H9 (cell line): ENCODE results near the gene MPZL3. TPM values are rescaled to one million over a fixed set of nuclear protein-coding genes. Genes with fewer than 3 reads are reported as not detected.

ENCODE experiments used
- DNase-seq: peaks from one replicate; pipeline ENCODE4 v3.0.0-alpha.2; 2017
- H2AFZ ChIP-seq: one replicate; pipeline ENCODE4 v1.6.1; 2013; ENCODE audit warnings: mild to moderate bottlenecking, low read length, control low read depth, moderate library complexity
- H2AK5ac ChIP-seq: 2 replicates; pipeline ENCODE4 v1.6.1; 2013; ENCODE audit warnings: low read length, control low read depth, mixed read lengths; ENCODE audit not compliant: insufficient read length
- H2BK120ac ChIP-seq: one replicate; pipeline ENCODE4 v1.6.1; 2013; ENCODE audit warnings: low read depth, mild to moderate bottlenecking, low read length, control low read depth, inconsistent platforms; ENCODE audit not compliant: poor library complexity, severe bottlenecking
- H2BK12ac ChIP-seq: 2 replicates; pipeline ENCODE4 v1.6.1; 2013; ENCODE audit warnings: low read length, control low read depth, mixed read lengths, low read depth; ENCODE audit not compliant: insufficient read length
- H2BK15ac ChIP-seq: 2 replicates; pipeline ENCODE4 v1.6.1; 2013; ENCODE audit warnings: low read depth, low read length, control low read depth
- H2BK20ac ChIP-seq: one replicate; pipeline ENCODE4 v1.6.1; 2013; ENCODE audit warnings: low read depth, mild to moderate bottlenecking, low read length, control low read depth, inconsistent platforms; ENCODE audit not compliant: poor library complexity, severe bottlenecking
- H2BK5ac ChIP-seq: 2 replicates; pipeline ENCODE4 v1.6.1; 2013; ENCODE audit warnings: low read length, control low read depth, mixed read lengths; ENCODE audit not compliant: insufficient read length
- H3K14ac ChIP-seq: 2 replicates; pipeline ENCODE4 v1.6.1; 2013; ENCODE audit warnings: low read length, control low read depth; ENCODE audit not compliant: insufficient read depth
- H3K18ac ChIP-seq: 2 replicates; pipeline ENCODE4 v1.6.1; 2013; ENCODE audit warnings: low read depth, mild to moderate bottlenecking, mixed read lengths, low read length, control low read depth; ENCODE audit not compliant: insufficient read length
- H3K23ac ChIP-seq: 2 replicates; pipeline ENCODE4 v1.6.1; 2013; ENCODE audit warnings: low read length, control low read depth, mixed read lengths, low read depth; ENCODE audit not compliant: insufficient read length
- H3K23me2 ChIP-seq: 2 replicates; pipeline ENCODE4 v1.6.1; 2013; ENCODE audit warnings: low read depth, mild to moderate bottlenecking, mixed read lengths, low read length, control low read depth; ENCODE audit not compliant: insufficient read length, poor library complexity, severe bottlenecking
- H3K27ac ChIP-seq: 2 replicates; pipeline ENCODE4 v1.5.1; 2013; ENCODE audit warnings: low read length, control low read depth, mixed read lengths, low read depth; ENCODE audit not compliant: insufficient read length
- H3K27me3 ChIP-seq: 2 replicates; pipeline ENCODE4 v1.6.1; 2013; ENCODE audit warnings: low read length, control low read depth, inconsistent platforms; ENCODE audit not compliant: insufficient read depth
- H3K4ac ChIP-seq: 2 replicates; pipeline ENCODE4 v1.6.1; 2013; ENCODE audit warnings: low read depth, mild to moderate bottlenecking, control low read depth, inconsistent platforms, low read length, moderate library complexity
- H3K4me1 ChIP-seq: 2 replicates; pipeline ENCODE4 v1.6.1; 2013; ENCODE audit warnings: low read length, control low read depth, inconsistent platforms; ENCODE audit not compliant: insufficient read depth
- H3K4me2 ChIP-seq: 2 replicates; pipeline ENCODE4 v1.6.1; 2013; ENCODE audit warnings: low read length, control low read depth, mixed read lengths; ENCODE audit not compliant: insufficient read length, insufficient read depth
- H3K56ac ChIP-seq: 2 replicates; pipeline ENCODE4 v1.6.1; 2013; ENCODE audit warnings: low read depth, mild to moderate bottlenecking, mixed read lengths, low read length, control low read depth; ENCODE audit not compliant: insufficient read length
- H3K79me1 ChIP-seq: 2 replicates; pipeline ENCODE4 v1.6.1; 2013; ENCODE audit warnings: low read depth, mild to moderate bottlenecking, moderate library complexity, low read length, control low read depth, inconsistent platforms; ENCODE audit not compliant: insufficient read depth, poor library complexity, severe bottlenecking
- H3K79me2 ChIP-seq: 2 replicates; pipeline ENCODE4 v1.6.1; 2013; ENCODE audit warnings: low read length, control low read depth, inconsistent platforms; ENCODE audit not compliant: insufficient read depth
- H3K9ac ChIP-seq: 2 replicates; pipeline ENCODE4 v1.6.1; 2013; ENCODE audit warnings: low read length, control low read depth, mixed read lengths; ENCODE audit not compliant: insufficient read length; ENCODE audit errors: extremely low read depth
- H3K9me3 ChIP-seq: one replicate; pipeline ENCODE4 v1.6.1; 2013; ENCODE audit warnings: low read depth, low read length, inconsistent platforms; ENCODE audit not compliant: control insufficient read depth
- H3T11ph ChIP-seq: one replicate; pipeline ENCODE4 v1.6.1; 2013; ENCODE audit warnings: mild to moderate bottlenecking, low read length, control low read depth, inconsistent platforms
- H4K20me1 ChIP-seq: one replicate; pipeline ENCODE4 v1.6.1; 2013; ENCODE audit not compliant: control insufficient read depth, insufficient read length, insufficient read depth
- H4K5ac ChIP-seq: 2 replicates; pipeline ENCODE4 v1.6.1; 2013; ENCODE audit warnings: low read depth, mild to moderate bottlenecking, mixed read lengths, low read length, control low read depth; ENCODE audit not compliant: insufficient read length
- H4K8ac ChIP-seq: replicated peaks from 2 replicates; pipeline ENCODE4 v1.6.1; 2013; ENCODE audit warnings: low read length, control low read depth, mixed read lengths, low read depth; ENCODE audit not compliant: insufficient read length
- H4K91ac ChIP-seq: 2 replicates; pipeline ENCODE4 v1.6.1; 2013; ENCODE audit warnings: low read depth, mild to moderate bottlenecking, moderate library complexity, mixed read lengths, low read length, control low read depth; ENCODE audit not compliant: insufficient read length
- H3K27ac Mint-ChIP-seq, 3 experiments: 2 replicates in 2 of 3; 3 replicates in 1 of 3; pipeline ENCODE4 v1.8.0; 2020 to 2021; ENCODE audit warnings: mixed read lengths in 3 of 3, mild to moderate bottlenecking in 1 of 3, moderate library complexity in 1 of 3
- H3K27me3 Mint-ChIP-seq: 2 replicates; pipeline ENCODE4 v1.8.0; 2021; ENCODE audit warnings: low read depth, mild to moderate bottlenecking, moderate library complexity, mixed read lengths
- H3K36me3 Mint-ChIP-seq, 3 experiments: 2 replicates in 2 of 3; 3 replicates in 1 of 3; pipeline ENCODE4 v1.8.0; 2020 to 2021; ENCODE audit warnings: low read depth in 3 of 3, mixed read lengths in 3 of 3; ENCODE audit not compliant: insufficient read depth in 1 of 3
- H3K4me1 Mint-ChIP-seq, 2 experiments: 2 replicates each; pipeline ENCODE4 v1.8.0; 2020; ENCODE audit warnings: mixed read lengths in 2 of 2
- H3K4me3 Mint-ChIP-seq, 2 experiments: 2 replicates in 1 of 2; 3 replicates in 1 of 2; pipeline ENCODE4 v1.8.0; 2020 to 2021; ENCODE audit warnings: mild to moderate bottlenecking in 2 of 2, mixed read lengths in 2 of 2, moderate library complexity in 1 of 2
- H3K9me3 Mint-ChIP-seq, 2 experiments: 2 replicates in 1 of 2; 3 replicates in 1 of 2; pipeline ENCODE4 v1.8.0; 2020; ENCODE audit warnings: mild to moderate bottlenecking in 2 of 2, mixed read lengths in 2 of 2, moderate library complexity in 1 of 2
- CTCF ChIP-seq: fragments of 200-600 bp; sonication (generic); conservative IDR thresholded peaks from 3 replicates; pipeline ENCODE4 v1.8.0; 2021; ENCODE audit warnings: antibody characterized with exemption, mild to moderate bottlenecking
- WGBS: extraction: QIAGEN DNeasy Blood & Tissue Kit; methylation state at CpG from one replicate; pipeline ENCODE4 v1.1.7; 2013; ENCODE audit warnings: missing lambda C conversion rate, low lambda C conversion rate, mixed read lengths; ENCODE audit not compliant: insufficient read length; ENCODE audit errors: extremely low coverage; 5-methylcytosine and 5-hydroxymethylcytosine counted together
- total RNA-seq: library from RNA; stranded (reverse); gene quantifications from 2 replicates; pipeline ENCODE4 v1.2.1, GENCODE V29; 2021

MPZL3 gene
- total RNA-seq, 1 experiment from 2014 or later: 2.6 TPM

GRCh38 chr11:118201966-118202365, 50.2 kb downstream of the MPZL3 start:
- Histone ChIP-seq H4K20me1 (no peaks in the 10 kb centered on the region), H3K79me2 (no peaks in the 10 kb centered on the region)
- H3K27me3 Mint-ChIP-seq: peaks cover 7% of the 10 kb centered on the region

More at GRCh38 chr11:118201966-118202365, 50.2 kb downstream of the MPZL3 start:
- H3K56ac ChIP-seq: no peak overlapping the region
- H3K14ac ChIP-seq: no peak overlapping the region
- no peak overlapping the region for H2BK5ac ChIP-seq
- Mint-ChIP-seq H3K27ac (no peak overlapping the region), H3K9me3 (no peaks in the 10 kb centered on the region), H3K4me3 (no peak overlapping the region), H3K36me3 (no peaks in the 10 kb centered on the region), H3K4me1 (peaks cover 22 to 23% of the 10 kb centered on the region in 2 experiments)
- no peak for TF ChIP-seq CTCF
- H4K5ac ChIP-seq: no peak overlapping the region
- H3K27me3 ChIP-seq: no peaks in the 10 kb centered on the region
- no peaks in the 10 kb centered on the region for H3K9me3 ChIP-seq
- no peak overlapping the region for H3K18ac ChIP-seq
- no peak overlapping the region for H3K27ac ChIP-seq
- H2BK12ac ChIP-seq: no peak overlapping the region
- no peak overlapping the region for H3T11ph ChIP-seq
- no peak overlapping the region for H3K23ac ChIP-seq
- H4K8ac ChIP-seq: no peak overlapping the region
- no peak overlapping the region for H3K9ac ChIP-seq
- H2BK120ac ChIP-seq: no peak overlapping the region
- no peaks in the 10 kb centered on the region for H3K23me2 ChIP-seq
- no peaks in the 10 kb centered on the region for H3K79me1 ChIP-seq
- no peak overlapping the region for H2AK5ac ChIP-seq
- H3K4me1 ChIP-seq: 0 out of 2 replicates have a peak, but pooled peaks cover 2% of the 10 kb centered on the region
- WGBS: no CpG with 5 or more reads among the region's 2 CpGs
- no peak overlapping the region for H3K4ac ChIP-seq
- DNase-seq: no peak
- H2BK20ac ChIP-seq: no peak overlapping the region
- no peak overlapping the region for H4K91ac ChIP-seq
- no peak overlapping the region for H2AFZ ChIP-seq
- H2BK15ac ChIP-seq: no peak overlapping the region
- no peak overlapping the region for H3K4me2 ChIP-seq
